Keratinocyte (primary cell): ENCODE measurements around the gene SMAD5.

ENCODE experiments used
- CTCF ChIP-seq, 3 experiments: IDR thresholded peaks in 1 of 3; conservative IDR thresholded peaks in 1 of 3; optimal IDR thresholded peaks in 1 of 3; 2 replicates in 2 of 3; 3 replicates in 1 of 3; pipeline versions ENCODE3 to v1.5.1; 2011; ENCODE audit warnings: low read length in 3 of 3, mild to moderate bottlenecking in 3 of 3, moderate library complexity in 2 of 3, control low read depth in 1 of 3, inconsistent platforms in 1 of 3; ENCODE audit not compliant: insufficient read depth in 2 of 3; ENCODE audit errors: extremely low read depth in 1 of 3
- EZH2 ChIP-seq: IDR thresholded peaks from one replicate; pipeline ENCODE4 v1.6.1; 2012; ENCODE audit warnings: inconsistent platforms, mild to moderate bottlenecking, low read length, moderate library complexity

GRCh38 chr5:136211282-136212040 is 78.8 kb downstream of the SMAD5 start:
- TF ChIP-seq CTCF (optimal IDR thresholded peaks at IDR 0.05 in 1 of 3, IDR thresholded peaks at IDR 0.05 in 1 of 3, conservative IDR thresholded peaks at IDR 0.05 in 1 of 3; ENCODE audit: extremely low read depth in 1 of 3, insufficient read depth in 2 of 3, low read length in 3 of 3) (no peak), EZH2 (no peak)
